Measurements from ENCODE around the gene APLNR.

Gene APLNR

GRCh38 chr11:57251037-57251436, 14.0 kb upstream of the APLNR start:
- no peak for DNase-seq

- DNase-seq: peak; percentile 59 to 64
Measured at GRCh38 chr11:57249384-57250319, 12.6 kb upstream of the APLNR start.

GRCh38 chr11:57248780-57249383, 11.8 kb upstream of the APLNR start:
- peak; percentile 32 to 34 for DNase-seq

- DNase-seq: no peak
Measured at GRCh38 chr11:57244911-57245310, 7.9 kb upstream of the APLNR start.

DNA sequence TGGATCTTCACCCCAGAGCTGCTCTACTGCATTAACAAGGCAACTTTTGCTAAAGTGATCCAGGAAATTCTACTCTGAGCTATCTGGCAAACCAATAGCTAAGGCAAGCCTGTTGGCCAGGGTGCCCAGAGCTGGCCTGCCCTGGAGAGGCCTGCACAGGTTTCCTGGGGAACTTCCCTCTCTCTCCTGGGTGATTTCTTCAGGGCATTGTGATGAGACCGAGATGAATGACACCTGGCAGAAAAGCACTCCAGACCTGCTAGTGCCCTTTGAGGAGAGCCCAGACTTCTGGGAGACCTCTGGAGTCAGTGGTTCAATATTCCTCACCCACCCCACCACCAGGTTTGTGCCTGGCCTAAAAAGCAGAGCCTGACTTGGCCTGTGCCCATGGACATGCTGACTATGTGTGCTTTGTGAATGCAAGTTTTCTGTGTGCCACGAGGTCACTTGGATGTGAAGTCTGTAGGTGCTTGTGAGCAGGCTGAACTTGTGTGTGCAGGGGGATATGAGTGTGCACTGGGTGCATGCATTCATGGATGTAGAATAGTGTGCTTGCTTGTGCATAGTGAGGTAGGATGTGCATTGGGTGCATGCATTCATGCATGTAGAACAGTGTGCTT, 4.4 kb upstream of the APLNR start:
- no peak for DNase-seq

DNA sequence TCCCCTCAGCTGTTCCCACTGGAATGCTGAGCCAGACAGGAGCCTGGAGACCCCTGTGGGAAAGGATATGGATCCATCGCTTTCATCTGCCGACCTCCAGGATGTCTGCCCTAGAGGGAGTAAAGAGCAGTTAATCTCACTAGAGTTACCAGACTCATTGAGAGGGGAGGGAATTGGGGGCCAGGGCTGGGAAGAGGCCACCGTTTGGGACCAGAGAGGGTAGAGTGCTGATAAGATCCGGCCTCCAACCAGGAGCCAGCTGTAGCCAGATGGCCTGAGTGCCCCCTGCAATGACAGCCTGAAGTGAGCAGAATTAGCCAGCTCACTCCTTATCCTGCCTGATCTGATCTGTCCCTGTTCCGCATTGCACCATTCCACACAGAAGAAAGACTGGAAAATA, 3.7 kb upstream of the APLNR start:
- DNase-seq: no peak

GRCh38 chr11:57240007-57240406, 3.0 kb upstream of the APLNR start:
- DNase-seq: no peak

GRCh38 chr11:57239348-57239747, 2.3 kb upstream of the APLNR start:
- no peak for DNase-seq

- DNase-seq: no peak
Measured at GRCh38 chr11:57235761-57236703, 1.0 kb downstream of the APLNR start.

DNA sequence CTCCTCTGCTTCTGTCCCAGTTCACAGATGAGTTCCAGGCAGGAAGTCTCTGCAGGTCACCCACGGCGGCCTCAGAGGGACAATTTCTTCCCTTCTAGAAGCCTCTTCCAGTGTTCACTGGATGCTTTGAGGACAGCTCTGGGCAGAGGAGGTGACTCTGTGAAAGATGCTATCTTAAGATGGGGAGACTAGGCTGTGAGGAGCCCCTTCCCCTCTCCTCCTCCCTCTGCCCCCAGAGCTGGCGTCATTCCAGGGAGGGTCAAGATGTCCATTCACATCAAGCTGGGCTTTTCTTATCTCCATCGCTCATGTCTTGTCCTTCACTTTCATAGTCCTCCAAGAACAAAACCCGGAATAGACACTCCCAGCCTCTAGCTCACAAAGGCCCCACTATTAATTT, 3.3 kb downstream of the APLNR start:
- DNase-seq: no peak

- DNase-seq: no peak
Measured at GRCh38 chr11:57231539-57232253, 5.4 kb downstream of the APLNR start.

GRCh38 chr11:57230791-57231538, 6.1 kb downstream of the APLNR start:
- DNase-seq: no peak

DNA sequence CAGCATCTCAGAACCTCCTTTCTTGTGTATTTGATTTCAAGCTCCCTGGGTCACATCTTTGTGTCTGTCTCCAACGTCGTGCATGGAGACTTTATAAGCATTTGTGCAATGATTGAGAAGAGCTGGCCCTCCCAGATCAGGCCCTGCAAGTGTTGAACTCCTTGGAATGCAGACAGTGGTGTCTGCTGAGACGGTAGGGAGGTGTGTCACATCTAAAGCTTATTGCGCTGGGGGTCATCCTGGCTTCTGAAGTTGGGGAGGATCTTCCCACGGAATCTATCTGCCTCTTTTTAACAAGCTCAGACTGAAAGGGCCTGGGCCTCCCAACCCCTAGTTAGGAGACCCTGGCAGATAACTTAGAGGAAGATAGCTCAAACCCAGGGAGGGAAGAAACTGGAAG, 6.7 kb downstream of the APLNR start:
- DNase-seq: no peak

GRCh38 chr11:57228600-57228999, 8.4 kb downstream of the APLNR start:
- DNase-seq: no peak

GRCh38 chr11:57224537-57224936, 12.5 kb downstream of the APLNR start:
- DNase-seq: no peak

- DNase-seq: no peak
Measured at GRCh38 chr11:57224128-57224527, 12.9 kb downstream of the APLNR start.

DNA sequence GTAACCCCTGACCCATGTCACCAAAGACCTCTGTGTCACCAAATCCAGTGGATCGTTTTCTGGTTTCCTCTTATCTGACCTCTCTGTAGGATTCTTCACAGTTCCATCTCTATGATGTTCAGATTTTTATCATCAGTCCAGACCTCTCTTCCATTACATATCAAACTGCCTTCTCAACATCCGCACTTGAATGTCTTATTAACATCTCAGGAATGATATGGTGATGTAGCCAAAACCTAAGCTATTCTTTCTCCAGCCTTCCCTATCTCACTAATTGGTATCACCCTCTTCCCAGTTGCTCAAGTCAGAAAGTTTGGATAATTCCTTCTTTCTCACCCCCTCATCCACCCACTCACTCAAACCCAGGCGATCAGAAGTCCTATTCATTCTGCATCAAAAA, 13.4 kb downstream of the APLNR start:
- DNase-seq: no peak

DNA sequence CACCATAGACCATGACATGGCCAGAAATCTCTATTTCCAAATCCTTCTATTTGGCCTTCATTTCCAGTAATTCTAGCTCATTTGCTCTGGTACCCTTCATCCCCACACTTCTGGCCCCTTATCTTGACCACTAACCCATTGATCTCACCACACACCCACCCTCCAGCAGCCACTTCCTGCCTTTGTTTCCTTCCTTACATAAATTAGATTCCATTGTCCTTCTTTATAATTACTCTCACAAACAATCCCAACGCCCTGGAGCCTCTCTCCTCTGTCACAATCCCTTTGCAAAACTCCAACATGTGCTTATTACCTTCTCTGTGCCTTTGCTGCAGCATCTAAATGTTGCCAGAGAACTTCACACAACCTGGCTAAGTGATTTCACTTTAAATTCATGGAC, 14.8 kb downstream of the APLNR start:
- no peak for DNase-seq

- DNase-seq: no peak
Measured at GRCh38 chr11:57219021-57219627, 17.9 kb downstream of the APLNR start.

DNA sequence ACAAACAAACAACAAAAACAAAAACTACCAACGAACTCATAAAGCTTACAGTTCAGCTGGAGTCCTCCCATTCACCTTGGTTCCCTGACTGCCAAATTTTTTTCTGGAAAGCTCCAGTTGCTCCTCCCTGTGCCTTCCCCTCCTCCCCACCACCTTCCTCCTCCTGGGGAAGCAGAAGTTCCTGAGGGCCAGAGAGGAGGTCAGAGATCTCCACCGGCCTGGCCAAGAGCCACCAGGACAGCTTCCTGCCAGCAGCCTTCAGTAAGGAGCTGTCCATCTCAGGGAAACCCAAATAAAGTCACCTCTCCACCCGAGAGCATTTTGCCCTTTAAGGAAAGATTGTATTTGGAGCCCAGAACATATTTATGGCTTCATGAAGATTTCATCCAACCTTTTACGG, 20.0 kb downstream of the APLNR start:
- no peak for DNase-seq

- DNase-seq: no peak
Measured at GRCh38 chr11:57216463-57216862, 20.6 kb downstream of the APLNR start.
